A375 (cell line): ENCODE measurements around the gene TMEM30B. TPM values are rescaled to one million over a fixed set of nuclear protein-coding genes. Genes with fewer than 3 reads are reported as not detected.

Experiments used
- total RNA-seq: library from RNA; depleted of rRNA; stranded (reverse); fragments of >200 nt; shearing (Covaris generic); gene quantifications from 2 replicates; pipeline ENCODE4 v1.2.3, GENCODE V29; 2014; rRNA removed

The TMEM30B gene
- not detected in 2 replicates for total RNA-seq

GRCh38 chr14:61281186-61281947, at the start of gene TMEM30B:
TSS of gene TMEM30B (minus strand) at chr14:61281338. CDS start at chr14:61281147, 191 bp downstream.

GRCh38 chr14:61321385-61322010, 40.4 kb upstream of the TMEM30B start, which contains the start of gene PRKCH:
TSS of gene PRKCH (plus strand) at chr14:61321579. CDS start at chr14:61322102, 523 bp downstream.

Other genes with a start within 250 kb of the TMEM30B start
- gene PRKCH, start 40.2 kb upstream of the TMEM30B start, total RNA-seq, result 21.2 and 28.3 TPM in 2 replicates